D721Med (cell line): ENCODE measurements around the gene IQCH.

Experiments
- DNase-seq: peaks from one replicate; pipeline ENCODE4 v3.0.0; 2011; ENCODE audit warnings: low spot score; ENCODE audit not compliant: insufficient read length
- FAIRE-seq: peaks from 2 replicates; lab custom pipeline; 2011; peaks lifted over from hg19 to GRCh38; lab: Jason Lieb, UNC
- CTCF ChIP-seq: IDR thresholded peaks from 2 replicates; pipeline ENCODE4 v1.5.1; 2012; ENCODE audit warnings: mild to moderate bottlenecking, control low read depth; ENCODE audit not compliant: insufficient read depth; ENCODE audit errors: missing control alignments

IQCH gene

DNA sequence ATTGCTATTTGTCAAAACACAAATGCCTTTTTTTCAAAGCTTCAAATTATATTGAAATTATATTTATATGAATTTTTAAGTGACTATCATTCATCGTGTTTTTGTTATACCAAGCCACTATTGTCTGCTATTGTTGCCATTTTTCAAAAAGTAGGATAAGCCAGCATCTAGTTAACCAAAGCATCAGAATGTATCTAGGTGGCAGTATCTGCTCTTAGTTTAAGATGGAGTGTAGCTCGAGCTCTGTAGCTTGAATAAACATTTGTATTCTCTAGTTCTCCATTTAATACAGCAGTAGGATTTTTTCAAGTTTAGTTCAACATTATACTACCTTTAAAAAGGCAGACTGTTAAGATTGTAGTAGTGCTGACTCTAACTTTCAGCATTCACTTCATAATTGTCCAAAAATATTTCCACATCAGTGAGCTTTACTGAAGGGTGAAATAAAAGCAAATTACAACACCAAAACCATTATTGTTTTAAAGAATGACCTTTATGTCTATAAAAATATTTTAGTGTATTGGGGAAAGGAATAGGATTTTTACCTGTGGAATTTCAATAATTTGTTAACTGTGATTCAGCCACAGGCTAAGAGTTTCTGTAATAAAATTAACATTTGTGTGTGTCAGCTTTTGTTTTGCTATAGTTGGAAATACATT is 246.7 kb downstream of the IQCH start:
- DNase-seq = no peak
- FAIRE-seq = no peak
- TF ChIP-seq CTCF = peak; percentile 58

- TF ChIP-seq CTCF = no peak
- no peak for FAIRE-seq
- no peak for DNase-seq
Measured at GRCh38 chr15:67501836-67502461, 247.4 kb downstream of the IQCH start.

DNA sequence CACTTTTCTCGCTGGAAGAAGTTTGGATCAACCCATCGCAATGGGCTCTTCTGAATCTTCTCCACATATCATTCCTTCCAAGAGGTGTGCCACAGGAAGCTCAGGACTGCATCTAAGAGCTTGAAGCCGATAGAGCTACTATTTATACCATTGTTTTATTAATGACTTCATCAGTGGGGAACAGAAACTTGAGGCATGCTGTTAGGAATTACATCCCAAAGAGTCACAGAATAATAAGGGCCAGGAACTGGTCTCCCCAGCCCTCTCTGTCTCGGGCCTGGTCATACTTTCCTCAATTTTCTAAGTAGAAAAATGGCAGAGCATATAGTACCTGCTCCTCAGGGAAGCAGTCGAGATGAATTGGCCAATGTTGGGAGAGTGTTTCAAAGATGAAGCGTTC is 249.5 kb downstream of the IQCH start:
- FAIRE-seq (no peak), DNase-seq (no peak)
- TF ChIP-seq CTCF = no peak

GRCh38 chr15:67504796-67505195 is 250.2 kb downstream of the IQCH start:
- TF ChIP-seq CTCF = no peak
- DNase-seq (no peak), FAIRE-seq (no peak)

DNA sequence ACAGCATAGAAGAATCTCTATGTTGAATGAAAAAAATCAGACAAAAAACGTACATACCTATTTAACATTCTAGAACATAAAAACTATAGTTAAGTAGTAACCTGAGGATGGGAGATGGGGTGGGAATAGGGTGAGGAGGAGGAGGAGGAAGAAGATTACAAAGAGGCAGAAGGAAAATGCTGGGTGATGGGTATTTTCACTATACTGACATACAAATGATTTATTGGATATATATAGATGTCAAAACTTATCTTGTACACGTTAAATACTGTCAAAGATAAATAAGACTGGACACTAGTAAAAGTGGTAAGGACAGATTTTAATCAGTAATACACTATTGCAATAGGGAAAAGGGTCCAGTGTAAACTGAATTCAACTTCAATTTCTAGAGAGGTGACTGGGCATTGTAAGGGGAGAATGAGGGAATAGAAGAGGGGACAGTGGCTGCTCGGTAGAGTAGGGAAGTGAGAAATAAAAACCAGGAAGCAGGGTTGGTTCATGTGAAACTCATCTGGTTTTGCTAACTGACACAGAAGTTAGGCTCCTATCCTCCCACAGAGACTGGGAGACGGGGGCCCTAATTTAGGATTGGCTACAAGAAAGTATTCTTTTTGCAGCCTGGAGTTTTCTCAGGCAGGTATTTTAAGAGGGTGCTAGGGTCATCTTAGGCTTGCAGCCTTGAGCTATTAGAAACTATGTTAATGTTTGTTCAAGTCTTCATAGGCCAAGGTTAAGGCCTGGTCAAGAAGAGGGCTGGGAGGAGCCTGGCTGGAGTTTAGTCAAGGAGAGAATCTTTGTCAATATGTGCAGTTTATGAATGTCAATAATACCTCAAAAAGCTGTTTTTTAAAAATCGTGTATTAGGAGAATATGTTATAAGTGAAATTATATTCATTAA is 251.3 kb downstream of the IQCH start:
- no peak for DNase-seq
- no peak for FAIRE-seq
- TF ChIP-seq CTCF = no peak

GRCh38 chr15:67506775-67507747 is 252.5 kb downstream of the IQCH start:
- no peak for TF ChIP-seq CTCF
- no peak for DNase-seq

More at GRCh38 chr15:67506775-67507747, 252.5 kb downstream of the IQCH start:
- no peak for FAIRE-seq
